HK-2 (cell line): Measurements from ENCODE around the gene GNS.

Experiments used
- DNase-seq: peaks from one replicate; pipeline ENCODE4 v3.0.0-alpha.2; 2018; ENCODE audit not compliant: unreplicated experiment

The GNS gene

DNA sequence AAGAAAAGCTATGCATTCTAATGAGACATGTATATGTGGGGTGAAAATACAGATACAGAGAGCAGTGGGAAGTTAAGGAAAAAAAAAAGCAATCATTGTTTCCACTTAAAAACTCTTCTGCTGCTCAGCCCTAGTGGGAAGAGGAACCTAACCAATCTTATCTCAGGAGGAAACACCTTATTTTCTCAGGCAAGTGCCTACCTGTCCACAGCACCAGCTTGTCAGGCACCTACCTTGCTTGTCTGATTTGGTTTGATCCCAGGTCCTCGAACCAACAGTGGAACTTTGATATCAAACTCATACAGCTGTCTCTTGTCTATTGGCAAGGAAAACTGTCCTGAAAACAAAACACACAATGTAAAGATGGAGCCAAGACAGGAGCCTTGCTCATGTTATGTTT, 22.4 kb downstream of the GNS start:
- no peak for DNase-seq

DNA sequence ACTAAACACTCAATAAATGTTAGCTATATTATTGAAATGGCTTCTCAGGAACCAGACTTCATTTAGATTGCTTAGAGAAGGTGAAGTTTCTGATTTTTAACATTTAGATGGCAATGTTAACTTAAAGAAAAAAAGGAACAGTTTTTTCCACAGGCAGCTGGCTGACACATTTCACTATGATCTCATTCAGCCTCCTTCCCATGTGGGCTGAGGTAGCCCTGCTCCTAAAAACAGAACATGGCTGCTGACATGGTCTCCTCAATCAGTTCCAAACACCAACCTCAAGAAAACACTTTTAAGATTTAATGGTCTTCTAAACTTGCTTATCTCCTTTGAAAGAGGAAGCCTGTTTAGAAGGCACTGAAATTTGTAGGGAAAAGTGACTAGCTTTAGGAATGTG, 23.8 kb downstream of the GNS start:
- DNase-seq, result no peak

DNA sequence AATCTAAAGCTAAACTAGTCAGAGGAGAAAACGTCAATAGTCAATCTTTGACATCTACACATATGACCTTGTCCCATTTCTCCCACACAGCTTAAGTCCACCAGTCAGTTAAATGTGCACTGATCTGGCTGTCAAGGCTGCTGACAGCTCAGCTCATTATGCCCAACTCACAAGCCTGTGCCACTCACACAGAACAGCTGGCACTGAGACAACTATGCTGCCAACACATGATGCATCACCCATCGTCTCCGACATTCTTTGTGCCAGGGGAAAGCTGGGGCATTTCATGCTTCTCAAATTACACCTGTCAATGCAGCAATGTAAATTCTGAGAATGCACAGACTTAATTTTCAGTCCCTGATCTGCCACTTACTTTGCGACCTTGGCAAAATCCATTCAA, 25.3 kb downstream of the GNS start:
- peak; percentile 58 for DNase-seq

DNA sequence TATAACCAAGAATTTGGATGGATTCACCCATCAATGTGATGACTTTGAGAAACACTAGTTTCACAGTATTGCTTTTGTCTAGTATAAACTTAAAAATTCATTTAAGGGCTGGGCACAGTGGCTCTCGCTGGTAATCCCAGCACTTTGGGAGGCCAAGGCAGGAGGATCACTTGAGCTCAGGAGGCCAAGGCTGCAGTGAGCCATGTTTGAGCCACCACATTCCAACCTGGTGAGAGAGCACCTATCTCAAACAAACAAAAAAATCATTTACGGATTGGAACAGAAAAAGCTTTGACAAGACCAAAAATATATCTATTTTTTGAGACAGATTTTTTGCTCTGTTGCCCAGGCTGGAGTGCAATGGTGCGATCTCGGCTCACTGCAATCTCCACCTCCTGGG, 27.5 kb downstream of the GNS start:
- no peak for DNase-seq

DNA sequence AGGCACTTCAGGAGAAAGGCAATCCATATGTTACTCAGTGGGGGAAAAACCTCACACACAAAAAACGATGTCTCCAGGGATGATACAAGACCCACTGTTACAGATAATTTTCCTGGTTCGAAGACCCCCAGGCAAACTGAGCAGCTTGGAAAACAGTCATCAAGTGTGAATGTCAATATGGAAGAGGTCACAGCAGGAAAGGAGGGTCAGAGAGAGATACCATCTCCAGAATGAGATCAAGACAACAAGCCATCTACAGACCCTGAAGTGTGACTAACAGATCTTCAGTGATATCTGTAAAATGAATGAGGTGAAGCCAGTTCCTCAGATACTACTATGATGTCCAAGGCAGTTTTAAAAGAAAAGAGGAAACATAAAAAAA, 28.6 kb downstream of the GNS start:
- DNase-seq, result no peak

DNA sequence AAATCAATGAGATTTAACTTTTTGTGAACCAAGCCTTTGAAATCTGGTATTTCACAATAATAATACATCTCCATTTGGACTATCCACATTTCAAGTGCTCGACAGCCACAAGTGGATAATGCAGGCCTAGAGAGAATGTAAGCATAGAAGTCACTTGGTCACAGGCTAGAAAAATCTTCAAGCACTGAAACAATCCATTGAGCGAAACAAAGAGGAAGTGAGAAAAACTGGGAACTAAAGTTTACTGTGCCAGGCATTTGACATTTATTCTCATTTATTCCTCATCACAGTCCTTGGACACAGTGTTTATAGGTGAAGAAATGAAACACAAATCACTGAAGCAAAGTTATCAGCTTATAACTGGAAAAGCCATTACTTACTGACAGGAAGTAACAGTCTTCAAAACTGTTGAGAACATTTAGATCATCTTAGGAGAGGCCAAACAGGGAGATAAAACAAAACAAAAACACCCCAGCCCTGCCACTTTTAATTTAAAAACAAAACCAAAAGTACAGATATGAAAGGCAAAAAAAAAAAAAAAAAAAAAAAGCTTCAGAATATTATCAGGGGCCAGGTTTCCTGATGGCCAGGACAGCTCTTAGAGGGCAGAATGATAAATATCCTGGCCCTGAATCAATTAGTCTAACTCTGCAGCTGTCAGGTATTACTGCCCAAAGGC, 29.2 kb downstream of the GNS start:
- DNase-seq, result no peak

DNA sequence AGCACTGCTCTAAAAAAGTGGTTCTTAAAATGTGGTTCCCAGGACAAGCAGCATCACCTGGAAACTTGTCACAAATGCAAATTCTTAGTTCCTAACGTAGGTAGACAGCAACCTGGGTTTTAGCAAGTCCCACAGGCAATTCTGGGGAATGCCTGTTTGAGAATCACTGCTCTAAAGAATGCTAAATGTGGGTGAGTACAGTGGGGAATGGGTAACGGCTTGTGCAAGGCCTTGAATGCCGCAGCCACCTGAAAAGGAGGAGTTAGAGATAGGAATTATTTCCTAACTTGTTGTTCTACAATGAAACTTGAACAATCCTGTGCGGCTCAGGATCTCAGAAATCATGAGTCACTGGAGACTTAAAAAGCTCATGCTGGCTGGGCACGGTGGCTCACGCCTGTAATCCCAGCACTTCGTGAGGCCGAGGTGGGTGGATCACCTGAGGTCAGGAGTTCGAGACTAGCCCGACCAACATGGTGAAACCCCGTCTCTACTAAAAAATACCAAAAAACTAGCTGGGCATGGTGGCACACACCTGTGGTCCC, 34.9 kb downstream of the GNS start:
- no peak for DNase-seq

DNA sequence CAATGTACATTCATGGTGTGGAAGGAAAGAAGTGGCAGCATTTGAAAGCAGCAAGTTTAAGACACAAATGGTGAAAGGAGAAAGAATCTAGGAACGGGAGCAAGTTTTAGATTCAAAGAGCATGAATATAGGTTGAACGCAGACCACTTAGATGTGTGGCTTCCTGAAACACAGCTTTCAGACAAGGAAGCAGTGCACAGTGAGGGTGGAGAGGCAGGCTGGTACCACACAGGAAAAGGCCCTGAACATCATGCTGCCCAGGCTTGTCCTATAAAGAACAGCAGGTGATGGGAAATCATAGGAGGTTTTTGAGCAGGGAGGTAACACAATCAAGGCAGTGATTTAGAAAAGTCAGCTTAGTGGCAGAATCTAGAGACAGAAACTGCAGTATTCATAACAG, 35.6 kb downstream of the GNS start:
- no peak for DNase-seq

DNA sequence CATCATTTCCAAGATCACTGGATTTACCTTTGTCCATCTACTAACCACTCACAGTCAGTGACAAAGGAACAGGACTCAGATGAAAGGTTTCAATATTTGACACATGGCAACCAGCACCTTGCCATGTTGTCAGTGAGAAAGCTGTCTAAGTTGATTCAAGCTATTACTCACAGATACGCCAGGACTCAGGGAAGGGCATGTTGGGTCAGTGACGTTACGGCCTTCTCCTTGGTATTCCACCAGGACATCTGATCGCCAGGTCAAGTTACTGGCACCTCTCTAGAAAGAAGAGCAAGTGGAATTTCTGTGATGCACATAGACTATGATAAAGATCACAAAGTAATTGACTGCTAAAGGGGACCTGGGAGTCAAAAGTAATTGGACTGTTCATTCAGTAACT, 36.4 kb downstream of the GNS start:
- DNase-seq, result no peak

DNA sequence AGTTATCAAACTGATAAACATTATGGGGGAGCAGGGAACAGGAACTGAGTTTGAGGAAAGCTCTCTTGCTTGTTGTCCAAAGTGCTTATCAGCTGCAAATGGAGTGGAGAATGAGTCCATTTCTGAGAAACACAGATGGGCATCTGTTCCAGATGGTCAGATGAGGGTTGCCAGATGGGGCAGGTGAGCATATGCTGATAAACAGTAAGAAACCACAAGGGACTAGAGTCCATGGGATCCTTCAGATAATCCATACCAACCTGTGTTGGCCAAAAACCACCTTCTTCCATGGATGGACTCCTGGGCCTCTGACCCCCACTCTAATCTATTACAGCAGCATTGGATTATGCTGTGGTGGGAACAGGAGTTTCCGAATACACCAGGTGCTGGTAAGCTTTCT, 38.3 kb downstream of the GNS start:
- DNase-seq, result no peak

DNA sequence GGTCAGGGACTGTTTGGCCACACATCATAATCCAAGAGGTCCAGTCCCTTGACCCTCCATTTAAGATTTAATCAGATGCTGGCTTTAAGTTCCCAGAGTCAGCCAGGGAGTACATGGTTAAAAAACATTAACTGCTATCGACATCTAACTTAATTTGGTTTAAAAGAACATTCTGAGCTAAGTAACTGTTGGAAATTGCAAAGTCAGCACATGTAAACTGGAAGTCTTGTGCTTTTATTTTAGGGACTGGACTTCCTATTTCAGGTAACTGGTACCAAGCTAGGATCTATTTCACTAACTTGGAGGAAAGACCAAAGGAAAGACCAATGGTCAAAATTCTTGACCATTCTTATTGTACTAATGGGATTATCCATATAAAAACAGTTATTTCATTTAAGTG, 40.6 kb downstream of the GNS start:
- DNase-seq, result no peak

DNA sequence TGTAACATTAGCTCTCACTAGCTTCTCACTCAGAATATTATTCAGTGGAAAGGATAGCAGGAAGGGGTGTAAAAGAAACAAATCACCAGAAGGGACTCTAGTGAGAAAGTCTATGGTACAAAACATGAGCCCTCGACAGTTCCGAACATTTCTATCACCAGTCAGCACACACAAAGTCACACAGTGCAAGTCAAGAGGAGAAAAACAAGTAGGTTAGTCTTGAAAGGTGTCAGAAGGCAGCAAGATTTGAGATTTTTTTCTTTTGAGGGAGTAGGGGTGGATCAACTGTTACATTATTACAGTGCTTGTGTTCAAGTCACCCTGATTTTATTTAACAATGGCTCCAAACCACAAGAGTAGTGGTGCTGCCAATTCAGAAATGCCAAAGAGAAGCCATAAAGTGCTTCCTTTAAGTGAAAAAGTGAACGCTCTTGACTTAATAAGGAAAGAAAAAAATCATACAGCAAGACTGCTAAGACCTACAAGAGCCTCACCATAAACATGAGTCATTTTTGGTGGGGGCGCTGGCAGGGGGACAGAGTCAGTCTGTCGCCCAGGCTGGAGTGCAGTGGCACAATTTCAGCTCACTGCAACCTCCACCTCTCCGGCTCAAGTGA, 42.3 kb downstream of the GNS start:
- no peak for DNase-seq

DNA sequence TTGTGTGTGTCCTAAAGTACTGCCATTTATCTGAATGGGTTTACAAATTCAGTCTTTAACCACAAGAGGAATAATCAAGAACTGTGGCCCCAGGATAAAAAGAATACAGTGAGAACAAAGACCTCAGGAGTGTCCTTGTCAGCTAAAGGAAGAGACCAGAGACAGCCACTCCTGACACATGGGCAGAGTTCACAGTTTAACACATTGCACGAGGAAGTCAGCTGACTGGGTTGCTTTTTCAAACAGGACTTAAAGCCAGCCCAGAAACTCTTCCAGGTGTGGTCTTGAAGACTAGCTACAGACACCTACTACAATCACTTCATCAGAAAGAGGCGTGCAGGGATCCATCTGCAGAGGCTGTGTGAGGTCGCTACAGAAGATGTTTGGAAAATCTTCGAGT, 42.8 kb downstream of the GNS start:
- DNase-seq, result no peak

DNA sequence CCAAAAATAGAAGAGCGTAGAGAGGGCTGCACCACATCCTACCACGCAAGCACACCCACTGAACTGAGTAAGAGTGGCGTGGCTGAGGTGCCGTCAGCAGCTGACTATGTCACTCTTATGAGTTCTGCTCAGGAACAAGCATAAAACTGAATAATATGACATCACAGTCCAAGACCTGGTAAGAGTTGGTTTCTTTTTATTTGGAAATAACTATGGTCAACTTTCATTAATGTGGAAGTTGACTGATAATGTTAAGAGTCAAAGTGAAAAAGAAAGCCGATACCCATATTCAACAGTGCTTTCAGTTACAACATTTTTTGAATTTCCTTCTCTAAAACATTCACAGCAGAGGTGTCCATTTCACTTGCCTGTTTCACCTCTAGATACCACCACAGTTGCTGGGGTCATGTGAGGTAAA, 44.6 kb downstream of the GNS start:
- DNase-seq, result no peak

DNA sequence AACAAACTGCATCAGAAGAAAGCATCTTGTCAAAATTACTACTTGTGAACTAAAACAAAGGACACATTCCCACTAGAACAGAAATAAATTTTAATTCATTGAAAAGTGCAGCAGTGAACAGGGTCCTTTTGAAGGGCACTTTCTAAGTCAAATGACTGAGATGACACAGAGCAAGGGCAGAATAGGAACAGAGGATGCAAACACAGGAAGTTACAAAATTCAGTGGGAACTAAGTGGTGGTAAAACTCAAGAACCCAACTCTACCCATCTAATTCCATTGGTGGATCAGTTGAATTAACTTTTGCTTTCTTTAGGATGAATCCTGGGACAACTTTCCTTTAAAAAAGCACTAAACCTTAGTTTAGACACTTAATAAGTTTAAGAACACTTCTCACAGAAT, 45.8 kb downstream of the GNS start:
- no peak for DNase-seq

DNA sequence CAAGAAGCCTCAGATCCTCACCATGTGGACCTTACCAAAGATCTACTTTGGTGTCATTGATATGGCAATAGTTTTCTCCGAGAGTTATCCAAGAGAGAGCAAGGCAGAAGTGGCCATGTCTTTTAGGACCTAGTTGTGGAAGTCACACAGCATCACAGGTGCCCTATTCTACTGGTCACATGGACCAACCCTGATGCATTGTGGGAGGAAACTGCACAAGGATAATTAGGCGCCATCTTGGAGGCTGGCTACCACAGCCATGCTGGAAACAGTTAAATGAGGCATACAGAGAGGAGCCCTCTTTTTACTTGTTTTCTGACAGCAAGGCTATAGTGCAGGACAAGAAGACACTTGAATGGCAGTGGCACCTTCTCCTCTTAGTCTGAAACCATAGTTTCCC, 49.8 kb downstream of the GNS start:
- DNase-seq, result no peak

DNA sequence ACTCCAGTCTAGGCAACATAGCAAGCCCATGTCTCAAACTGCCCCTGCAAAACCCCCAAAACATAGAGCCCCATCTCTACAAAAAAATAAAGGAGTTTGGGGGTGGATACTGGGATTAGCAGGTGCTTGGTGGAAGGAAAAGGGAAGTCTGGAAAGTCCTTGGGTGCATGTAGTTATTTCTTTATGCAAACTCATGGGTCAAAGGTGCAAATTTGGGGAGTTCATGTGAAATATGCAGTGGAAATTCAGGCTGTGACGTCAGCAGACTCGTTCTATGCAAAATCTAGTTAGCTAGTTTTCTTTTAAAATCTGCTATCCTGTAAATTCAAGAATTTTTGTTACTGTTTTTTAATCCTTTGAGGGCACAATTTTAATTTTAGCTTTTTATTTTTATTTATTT, 51.3 kb downstream of the GNS start:
- DNase-seq, result no peak

DNA sequence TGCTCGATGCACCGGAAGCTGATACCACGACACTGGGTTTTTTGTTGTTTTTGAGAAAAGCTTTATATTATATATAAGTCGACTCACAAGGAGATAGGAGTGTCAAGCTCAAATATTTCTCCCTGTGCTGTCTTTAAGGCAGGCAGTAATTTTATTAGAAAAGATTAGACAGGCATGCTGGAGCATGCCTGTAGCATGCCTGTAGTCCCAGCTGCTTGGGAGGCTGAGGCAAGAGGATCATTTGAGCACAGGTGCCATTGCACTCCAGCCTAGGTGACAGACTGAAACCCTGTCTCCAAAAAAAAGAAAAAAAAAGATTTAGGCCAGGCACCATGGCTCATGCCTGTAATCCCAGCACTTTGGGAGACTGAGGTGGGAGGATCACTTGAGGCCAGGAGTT, 51.8 kb downstream of the GNS start:
- DNase-seq, result no peak

DNA sequence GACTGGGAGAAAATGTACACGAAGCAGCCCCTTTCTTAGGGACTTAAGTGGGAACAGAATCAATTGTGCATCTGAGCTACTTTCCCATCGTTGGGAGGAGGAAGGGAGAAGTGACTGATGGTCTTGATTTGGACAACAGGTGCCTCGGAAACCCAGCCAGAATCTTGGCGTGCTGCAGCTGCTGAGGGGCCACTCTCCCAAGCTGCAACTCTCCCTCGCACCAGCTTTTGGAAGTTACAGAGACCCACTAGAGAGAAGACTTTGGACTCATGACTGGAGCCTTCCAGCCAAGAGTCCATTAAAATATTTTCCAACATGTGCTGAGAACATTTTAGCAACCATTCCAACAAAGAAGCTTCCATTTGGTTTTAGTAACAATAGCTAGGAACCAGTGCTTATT, 52.3 kb downstream of the GNS start:
- DNase-seq, result no peak

DNA sequence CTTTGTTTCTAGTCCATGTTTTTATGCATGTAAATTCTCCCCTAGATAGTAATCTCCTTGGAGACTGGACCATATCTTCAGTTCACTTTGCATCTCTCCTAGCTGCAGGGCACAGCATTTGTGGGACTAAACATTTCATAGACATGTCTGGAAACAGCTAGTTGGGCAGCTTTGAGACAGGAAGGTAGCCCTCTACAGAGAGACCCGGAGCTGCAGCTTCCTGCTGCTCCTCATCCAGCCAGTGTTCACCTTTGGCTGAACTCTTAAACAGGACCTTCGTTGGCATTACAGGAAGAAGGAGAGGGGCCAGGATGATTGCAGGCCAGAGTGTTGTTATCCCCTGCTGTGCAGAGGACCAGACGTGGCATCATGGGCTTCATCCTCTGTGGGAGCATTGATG, 52.9 kb downstream of the GNS start:
- DNase-seq, result no peak

DNA sequence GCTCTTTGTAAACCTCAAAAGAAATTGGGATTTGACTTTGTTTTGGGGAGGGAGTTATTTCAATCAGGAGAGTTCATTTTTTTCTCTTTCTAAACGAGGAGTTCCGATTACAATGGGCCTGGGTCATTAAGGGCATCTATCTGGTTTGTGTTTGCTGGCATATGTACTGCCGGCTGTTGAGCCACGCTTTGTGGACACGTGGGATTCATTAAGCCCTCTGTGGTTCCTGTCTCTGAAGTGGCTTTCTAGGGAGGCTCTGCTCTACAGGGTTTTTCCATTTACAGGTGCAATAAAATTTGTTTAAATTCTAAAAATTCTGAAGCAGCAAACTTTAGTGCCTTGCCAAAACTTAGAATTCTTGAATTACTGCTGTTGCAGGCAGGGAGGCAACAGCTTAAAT, 57.9 kb downstream of the GNS start:
- no peak for DNase-seq

DNA sequence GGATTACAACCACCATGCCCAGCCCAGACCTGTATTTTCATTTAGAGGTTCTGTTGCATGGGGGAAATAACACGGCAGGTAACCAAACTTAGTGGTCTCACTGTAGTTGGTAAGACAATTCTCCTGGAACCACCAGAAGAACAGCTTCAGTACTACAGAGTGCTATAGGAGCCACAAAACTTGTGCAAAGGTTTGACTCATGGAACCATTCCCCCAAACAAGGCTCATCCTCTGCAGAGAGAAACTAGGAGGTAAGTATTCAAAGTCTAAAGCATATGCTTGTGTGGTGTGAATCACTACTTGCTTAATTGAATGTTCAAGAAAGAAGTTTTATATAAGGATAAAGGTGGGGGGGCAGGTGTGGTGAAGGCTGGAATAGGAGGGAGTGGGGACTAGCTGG, 58.7 kb downstream of the GNS start:
- no peak for DNase-seq

DNA sequence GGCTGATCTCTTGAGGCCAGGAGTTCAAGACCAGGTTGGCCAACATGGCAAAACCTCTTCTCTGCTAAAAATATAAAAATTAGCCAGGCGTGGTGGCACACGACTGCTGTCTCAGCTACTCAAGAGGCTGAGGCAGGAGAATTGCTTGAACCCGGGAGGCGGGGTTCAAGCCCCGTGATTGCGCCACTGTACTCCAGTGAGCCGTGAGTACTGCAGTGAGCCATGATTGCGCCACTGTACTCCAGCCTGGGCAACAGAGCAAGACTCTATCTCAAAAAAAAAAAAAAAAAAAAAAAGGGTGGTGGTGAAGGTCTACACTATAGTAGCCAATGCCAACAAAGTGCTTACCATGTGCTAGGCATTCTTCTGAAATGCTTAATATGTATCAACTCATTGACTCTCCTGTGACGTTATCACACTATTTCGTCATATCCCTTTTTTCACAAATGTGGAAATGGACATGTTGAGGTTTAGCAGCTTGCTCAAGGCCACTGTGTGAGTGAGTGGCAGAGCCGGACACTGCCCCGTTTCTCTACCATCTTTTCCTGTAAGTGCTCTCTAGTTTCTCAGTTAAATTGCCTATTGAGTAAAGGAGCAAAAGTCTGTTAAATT, 59.6 kb downstream of the GNS start:
- no peak for DNase-seq
